Activated CD4-positive, alpha-beta T cell treated with anti-CD3 and anti-CD28 coated beads for 36 hours (primary cell): ENCODE measurements around the gene RHEB. TPM values are rescaled to one million over a fixed set of nuclear protein-coding genes. Genes with fewer than 3 reads are reported as not detected.
A peak's percentile ranks its signal among the peaks of the same experiment; 100 is the strongest.

ENCODE experiments used
- ATAC-seq: fragments of 200-7000 bp; cut with Tn5 transposase; one replicate; pipeline ENCODE4 v1.10.0; 2021; ENCODE audit warnings: mild to moderate bottlenecking, moderate library complexity
- CTCF ChIA-PET: fragments of 350-600 bp; sonication (Branson Sonifier 250); formaldehyde crosslinking; loops from one replicate; lab custom pipeline; 2021; ENCODE audit warnings: antibody characterized with exemption; lab: Charles Lee
- POLR2A ChIA-PET: fragments of 350-600 bp; sonication (Branson Sonifier 250); formaldehyde crosslinking; loops from one replicate; lab custom pipeline; 2021; ENCODE audit warnings: antibody characterized with exemption, inconsistent platforms; lab: Charles Lee
- DNase-seq: peaks from one replicate; pipeline ENCODE4 v3.0.0-alpha.2; 2020
- H3K27ac Mint-ChIP-seq: one replicate; pipeline ENCODE4 v1.8.0; 2021; ENCODE audit warnings: mixed read lengths
- H3K27me3 Mint-ChIP-seq: one replicate; pipeline ENCODE4 v1.8.0; 2021; ENCODE audit warnings: mixed read lengths
- H3K36me3 Mint-ChIP-seq: one replicate; pipeline ENCODE4 v1.8.0; 2021; ENCODE audit warnings: low read depth, mixed read lengths
- H3K4me1 Mint-ChIP-seq: one replicate; pipeline ENCODE4 v1.8.0; 2021; ENCODE audit warnings: mixed read lengths
- H3K4me3 Mint-ChIP-seq: one replicate; pipeline ENCODE4 v1.8.0; 2021; ENCODE audit warnings: mild to moderate bottlenecking, moderate library complexity, mixed read lengths
- H3K9me3 Mint-ChIP-seq: one replicate; pipeline ENCODE4 v1.8.0; 2021; ENCODE audit warnings: low read depth, mixed read lengths
- intact Hi-C, 2 experiments: fragments of 100-400 bp; cut with DNase I in 1 of 2; cut with micrococcal nuclease in 1 of 2; formaldehyde crosslinking; loops; one replicate each; pipeline versions ENCODE4 v1.14.2 to v1.15.1; 2022 to 2024; cut with DNase I, micrococcal nuclease
- total RNA-seq, 2 experiments: library from RNA; stranded (reverse); gene quantifications; one replicate each; pipeline ENCODE4 v1.2.3, GENCODE V29; 2021

The RHEB gene
- total RNA-seq, 2 experiments from 2014 or later = 42.8 to 43.0 TPM

GRCh38 chr7:151486074-151486473 is 33.6 kb downstream of the RHEB start:
- no peak overlapping the region for H3K4me3 Mint-ChIP-seq
- no peak overlapping the region for H3K27ac Mint-ChIP-seq
- DNase-seq (no peak), ATAC-seq (peak; percentile 16)
- POLR2A ChIA-PET = interaction anchor here (0.5 kb wide), 1 partner anchor 58 kb away, joined by 4 read pairs; no protein-coding TSS in a partner anchor
- H3K27me3 Mint-ChIP-seq = no peaks in the 10 kb centered on the region
- CTCF ChIA-PET = interaction anchor here (0.5 to 1.4 kb wide), 5 partner anchors 11 to 1011 kb away, joined by 3 read pairs; no protein-coding TSS in a partner anchor
- intact Hi-C loops = no loop called here
- H3K36me3 Mint-ChIP-seq = peaks cover 65% of the 10 kb centered on the region
- H3K9me3 Mint-ChIP-seq = no peaks in the 10 kb centered on the region
- peaks cover 23% of the 10 kb centered on the region for H3K4me1 Mint-ChIP-seq

- Mint-ChIP-seq H3K36me3 (peaks cover 59% of the 10 kb centered on the region), H3K27ac (no peak overlapping the region), H3K4me1 (peaks cover 23% of the 10 kb centered on the region), H3K9me3 (no peaks in the 10 kb centered on the region), H3K27me3 (no peaks in the 10 kb centered on the region), H3K4me3 (no peak overlapping the region)
- DNase-seq = peak; percentile 53
- POLR2A ChIA-PET = no interaction called here
- ATAC-seq = peak; percentile 92
- intact Hi-C loops = no loop called here
- CTCF ChIA-PET = interaction anchor here (0.5 to 1.0 kb wide), 5 partner anchors 12 to 591 kb away, joined by 3 read pairs; no protein-coding TSS in a partner anchor
Observed at GRCh38 chr7:151484971-151485707, 34.6 kb downstream of the RHEB start.

GRCh38 chr7:151483711-151483983 is 36.0 kb downstream of the RHEB start:
- intact Hi-C loops = no loop called here
- no peak for ATAC-seq
- Mint-ChIP-seq H3K4me3 (no peak overlapping the region), H3K27me3 (no peaks in the 10 kb centered on the region), H3K27ac (no peak overlapping the region), H3K4me1 (peaks cover 26% of the 10 kb centered on the region), H3K36me3 (peaks cover 60% of the 10 kb centered on the region), H3K9me3 (no peaks in the 10 kb centered on the region)
- ChIA-PET CTCF (interaction anchor here (0.6 to 1.4 kb wide), 2 partner anchors 25 to 292 kb away, joined by 3 to 4 read pairs; no protein-coding TSS in a partner anchor), POLR2A (no interaction called here)
- DNase-seq = no peak

GRCh38 chr7:151482883-151483710 is 36.6 kb downstream of the RHEB start:
- Mint-ChIP-seq H3K4me3 (no peak overlapping the region), H3K27ac (no peak overlapping the region), H3K36me3 (peaks cover 54% of the 10 kb centered on the region), H3K9me3 (no peaks in the 10 kb centered on the region), H3K27me3 (no peaks in the 10 kb centered on the region), H3K4me1 (peaks cover 26% of the 10 kb centered on the region)
- ATAC-seq (no peak), DNase-seq (no peak)
- ChIA-PET CTCF (interaction anchor here (0.6 to 1.4 kb wide), 3 partner anchors 9 to 35 kb away, joined by 3 to 4 read pairs (median 4); no protein-coding TSS in a partner anchor), POLR2A (no interaction called here)
- intact Hi-C loops = no loop called here

- DNase-seq = no peak
- Mint-ChIP-seq H3K36me3 (peaks cover 53% of the 10 kb centered on the region), H3K4me3 (no peak overlapping the region), H3K27ac (no peak overlapping the region), H3K27me3 (no peaks in the 10 kb centered on the region), H3K9me3 (no peaks in the 10 kb centered on the region), H3K4me1 (peaks cover 26% of the 10 kb centered on the region)
- no peak for ATAC-seq
- CTCF ChIA-PET = interaction anchor here (0.9 to 1.3 kb wide), 2 partner anchors 34 to 312 kb away, joined by 3 read pairs; no protein-coding TSS in a partner anchor
- intact Hi-C loops = no loop called here
- POLR2A ChIA-PET = no interaction called here
Observed at GRCh38 chr7:151481650-151482505, 37.8 kb downstream of the RHEB start.

- Mint-ChIP-seq H3K27ac (no peak overlapping the region), H3K36me3 (peaks cover 45% of the 10 kb centered on the region), H3K9me3 (no peaks in the 10 kb centered on the region), H3K27me3 (no peaks in the 10 kb centered on the region), H3K4me3 (no peak overlapping the region), H3K4me1 (peaks cover 22% of the 10 kb centered on the region)
- ChIA-PET CTCF (interaction anchor here (0.6 to 1.8 kb wide), 3 partner anchors 16 to 30 kb away, joined by 3 to 4 read pairs (median 3); no protein-coding TSS in a partner anchor), POLR2A (no interaction called here)
- DNase-seq (no peak), ATAC-seq (no peak)
- intact Hi-C loops = no loop called here
Observed at GRCh38 chr7:151477867-151478266, 41.8 kb downstream of the RHEB start.

GRCh38 chr7:151472644-151473380 is 46.9 kb downstream of the RHEB start:
- CTCF ChIA-PET = interaction anchor here (0.6 to 1.6 kb wide), 3 partner anchors 12 to 37 kb away, joined by 3 to 5 read pairs (median 3); no protein-coding TSS in a partner anchor
- POLR2A ChIA-PET = no interaction called here
- intact Hi-C loops = loop anchor here (2.0 to 5.0 kb wide), 2 partner anchors 44 to 58 kb away; partner anchors contain the start of gene RHEB (in 1 of the 2)
- Mint-ChIP-seq H3K4me1 (peaks cover 44% of the 10 kb centered on the region), H3K27ac (peak overlapping the region; percentile 53), H3K4me3 (no peak overlapping the region), H3K36me3 (peaks cover 65% of the 10 kb centered on the region), H3K9me3 (no peaks in the 10 kb centered on the region), H3K27me3 (no peaks in the 10 kb centered on the region)
- no peak for DNase-seq
- ATAC-seq = no peak

GRCh38 chr7:151470711-151471110 is 49.0 kb downstream of the RHEB start:
- ATAC-seq (no peak), DNase-seq (no peak)
- H3K36me3 Mint-ChIP-seq = peaks cover 73% of the 10 kb centered on the region
- ChIA-PET POLR2A (interaction anchor here (0.6 kb wide), 1 partner anchor 47 kb away, joined by 3 read pairs; no protein-coding TSS in a partner anchor), CTCF (interaction anchor here (0.7 to 1.0 kb wide), 2 partner anchors 16 to 683 kb away, joined by 3 read pairs; no protein-coding TSS in a partner anchor)
- peaks cover 44% of the 10 kb centered on the region for H3K4me1 Mint-ChIP-seq
- H3K27me3 Mint-ChIP-seq = no peaks in the 10 kb centered on the region
- intact Hi-C loops = loop anchor here (2.0 to 5.0 kb wide), 2 partner anchors 44 to 47 kb away; partner anchors contain the start of gene RHEB (in 1 of the 2)
- no peak overlapping the region for H3K27ac Mint-ChIP-seq
- H3K9me3 Mint-ChIP-seq = no peaks in the 10 kb centered on the region
- H3K4me3 Mint-ChIP-seq = no peak overlapping the region

GRCh38 chr7:151469281-151469680 is 50.4 kb downstream of the RHEB start:
- Mint-ChIP-seq H3K4me3 (no peak overlapping the region), H3K27ac (no peak overlapping the region), H3K4me1 (peaks cover 44% of the 10 kb centered on the region), H3K36me3 (peaks cover 83% of the 10 kb centered on the region), H3K27me3 (no peaks in the 10 kb centered on the region), H3K9me3 (no peaks in the 10 kb centered on the region)
- DNase-seq (no peak), ATAC-seq (no peak)
- ChIA-PET CTCF (no interaction called here), POLR2A (no interaction called here)
- intact Hi-C loops = no loop called here
